ENCODE data around the gene SCUBE3.

SCUBE3 gene

DNA sequence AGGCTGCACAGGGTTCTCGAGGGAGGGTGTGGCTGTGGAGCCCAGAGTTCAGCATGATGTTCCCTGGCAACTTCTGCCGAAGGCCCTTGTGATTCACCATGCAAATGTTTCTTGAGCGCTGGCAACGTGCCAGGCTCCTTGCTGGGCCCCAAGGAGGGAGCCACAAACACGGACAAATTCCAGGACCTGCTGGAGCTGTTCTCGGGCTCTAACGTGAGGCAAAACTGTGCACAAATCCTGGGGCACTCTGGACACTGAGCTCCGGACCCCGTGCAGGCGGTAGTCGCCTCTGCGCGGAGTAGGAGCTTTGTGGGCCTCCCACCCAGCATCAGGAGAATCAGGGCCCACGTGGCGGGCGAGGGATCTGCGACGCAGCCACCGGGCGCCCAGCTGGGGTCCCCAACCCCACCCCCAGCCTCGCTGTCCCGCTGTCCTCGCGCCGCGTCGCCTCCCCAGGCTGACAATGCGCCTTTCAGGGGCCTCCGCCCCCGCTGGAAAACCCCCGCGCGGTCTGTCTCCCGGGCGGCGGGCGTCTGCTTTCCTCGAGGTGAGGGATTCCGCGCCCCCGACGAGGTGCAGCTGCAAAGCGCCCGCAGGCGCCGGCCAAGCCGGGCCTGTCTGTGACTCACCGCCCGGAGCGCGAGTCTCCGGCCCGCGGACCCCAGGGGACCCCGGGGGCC lies 31.7 kb upstream of the SCUBE3 start:
- Histone ChIP-seq H3K36me3 (ENCODE audit: control insufficient read depth in 1 of 2, insufficient read depth in 2 of 2, low read length in 2 of 2) (no peaks in the 10 kb centered on the region), H3K27me3 (ENCODE audit: low read depth, low read length) (no peaks in the 10 kb centered on the region), H3K4me3 (ENCODE audit: low read depth in 1 of 2, low read length in 2 of 2) (no peak overlapping the region), H3K9me3 (ENCODE audit: control insufficient read depth in 1 of 2, low read length in 2 of 2) (no peaks in the 10 kb centered on the region), H3K4me1 (ENCODE audit: control insufficient read depth in 1 of 2, insufficient read depth in 2 of 2, low read length in 2 of 2) (peaks cover 3 to 15% of the 10 kb centered on the region in 2 donors), H3K27ac (ENCODE audit: low read length) (no peak overlapping the region)

DNA sequence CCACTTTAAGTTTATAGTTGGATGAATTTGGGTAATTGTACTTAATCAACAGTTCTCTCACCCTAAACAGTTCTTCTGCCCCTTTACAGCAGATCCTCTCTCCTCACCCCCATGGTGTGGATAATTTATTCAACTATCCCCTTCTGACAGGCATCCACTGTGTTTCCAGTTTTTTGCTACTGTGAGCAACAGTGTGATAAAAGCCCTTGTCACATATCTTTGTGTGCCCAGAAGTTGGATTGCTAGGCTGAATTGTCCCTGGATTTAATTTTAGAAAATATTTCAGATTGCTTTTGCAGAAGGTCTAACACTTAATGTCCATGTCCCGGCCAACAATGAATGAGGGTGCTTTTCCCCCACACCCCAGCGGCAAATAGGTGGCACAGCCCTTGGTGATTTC lies 30.5 kb upstream of the SCUBE3 start:
- no peak overlapping the region for H3K27ac ChIP-seq (ENCODE audit: low read length)
- no peaks in the 10 kb centered on the region for H3K36me3 ChIP-seq (ENCODE audit: control insufficient read depth in 1 of 2, insufficient read depth in 2 of 2, low read length in 2 of 2)
- H3K4me1 ChIP-seq (ENCODE audit: control insufficient read depth in 1 of 2, insufficient read depth in 2 of 2, low read length in 2 of 2) = peaks cover 3 to 15% of the 10 kb centered on the region in 2 donors
- no peaks in the 10 kb centered on the region for H3K9me3 ChIP-seq (ENCODE audit: control insufficient read depth in 1 of 2, low read length in 2 of 2)
- H3K4me3 ChIP-seq (ENCODE audit: low read depth in 1 of 2, low read length in 2 of 2) = no peak overlapping the region
- no peaks in the 10 kb centered on the region for H3K27me3 ChIP-seq (ENCODE audit: low read depth, low read length)

DNA sequence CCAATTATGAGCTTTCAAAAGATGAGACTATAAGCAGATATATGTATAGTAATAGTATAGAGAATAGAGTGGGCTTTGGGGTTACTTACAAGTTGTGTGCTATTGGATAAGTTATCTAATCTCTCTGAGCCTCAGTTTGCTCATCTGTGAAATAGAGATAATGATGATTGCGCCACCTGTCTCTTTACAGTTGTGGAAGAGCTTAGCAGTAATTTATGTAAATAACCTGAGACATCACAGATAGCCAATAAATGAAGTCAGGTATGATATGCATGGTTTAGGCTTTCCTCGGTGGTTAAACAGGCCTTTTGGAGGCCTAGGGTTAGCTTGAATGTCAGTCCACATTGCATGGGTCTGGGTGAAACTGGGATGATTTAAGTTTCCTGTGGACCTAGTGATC lies 29.8 kb upstream of the SCUBE3 start:
- Histone ChIP-seq H3K9me3 (ENCODE audit: control insufficient read depth in 1 of 2, low read length in 2 of 2) (no peaks in the 10 kb centered on the region), H3K27me3 (ENCODE audit: low read depth, low read length) (no peaks in the 10 kb centered on the region), H3K4me3 (ENCODE audit: low read depth in 1 of 2, low read length in 2 of 2) (no peak overlapping the region), H3K4me1 (ENCODE audit: control insufficient read depth in 1 of 2, insufficient read depth in 2 of 2, low read length in 2 of 2) (peaks cover 3 to 15% of the 10 kb centered on the region in 2 donors), H3K36me3 (ENCODE audit: control insufficient read depth in 1 of 2, insufficient read depth in 2 of 2, low read length in 2 of 2) (no peaks in the 10 kb centered on the region), H3K27ac (ENCODE audit: low read length) (no peak overlapping the region)

DNA sequence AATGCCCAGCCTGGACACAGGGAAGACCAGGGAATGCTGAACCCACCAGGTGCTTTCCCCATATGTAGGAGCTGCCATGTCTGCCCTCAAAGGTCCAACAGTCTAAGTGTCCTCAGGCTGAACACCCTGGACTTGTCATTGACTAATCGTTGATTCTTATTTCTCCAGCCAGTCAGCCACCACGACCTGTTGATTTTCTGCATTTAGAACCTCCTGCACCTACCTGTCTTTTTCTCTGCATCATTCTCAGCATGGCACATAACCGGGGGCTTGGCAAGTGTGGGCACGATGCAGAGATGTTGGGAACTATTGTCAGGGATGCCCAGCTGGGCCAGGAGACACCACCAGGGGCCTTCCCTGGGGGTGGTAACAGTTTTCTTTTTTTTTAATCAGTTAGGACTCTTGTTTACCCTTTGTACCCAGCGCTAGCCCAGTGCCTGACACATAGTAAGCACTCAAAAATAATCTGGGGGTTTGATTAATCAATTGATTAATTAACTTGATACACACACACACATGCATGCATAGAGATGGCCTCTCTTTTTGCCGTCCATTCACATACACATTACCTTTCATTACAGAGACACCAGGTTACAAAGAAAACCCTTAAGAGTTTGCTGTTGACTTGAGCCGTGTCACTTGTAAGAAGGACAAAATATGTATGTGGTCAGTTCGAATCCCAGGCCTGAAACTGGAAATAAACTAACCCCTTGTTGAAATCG lies 29.0 kb upstream of the SCUBE3 start:
- H3K27me3 ChIP-seq (ENCODE audit: low read depth, low read length) = no peaks in the 10 kb centered on the region
- H3K9me3 ChIP-seq (ENCODE audit: control insufficient read depth in 1 of 2, low read length in 2 of 2) = no peaks in the 10 kb centered on the region
- H3K27ac ChIP-seq (ENCODE audit: low read length) = no peak overlapping the region
- H3K36me3 ChIP-seq (ENCODE audit: control insufficient read depth in 1 of 2, insufficient read depth in 2 of 2, low read length in 2 of 2) = no peaks in the 10 kb centered on the region
- no peak overlapping the region for H3K4me3 ChIP-seq (ENCODE audit: low read depth in 1 of 2, low read length in 2 of 2)
- peaks cover 3 to 15% of the 10 kb centered on the region in 2 donors for H3K4me1 ChIP-seq (ENCODE audit: control insufficient read depth in 1 of 2, insufficient read depth in 2 of 2, low read length in 2 of 2)

DNA sequence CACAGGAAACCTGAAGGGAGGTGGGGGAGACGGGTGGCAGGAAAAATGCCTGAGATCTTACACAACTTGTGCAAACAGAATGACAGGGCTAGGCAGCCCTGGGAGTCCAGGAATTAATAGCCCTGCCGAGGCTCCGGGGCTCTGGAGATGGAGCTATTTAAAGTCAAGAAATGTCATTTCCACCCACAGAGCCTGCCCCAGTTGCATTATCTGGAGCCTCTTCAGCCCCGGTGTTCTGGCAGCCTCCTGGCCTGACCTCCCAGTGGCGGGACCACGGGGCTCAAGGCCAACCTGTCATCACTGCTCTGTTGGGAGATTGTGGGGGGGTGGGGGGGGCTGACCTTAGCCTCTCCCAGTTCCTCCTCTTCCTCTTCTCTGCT lies 28.5 kb upstream of the SCUBE3 start:
- Histone ChIP-seq H3K36me3 (ENCODE audit: control insufficient read depth in 1 of 2, insufficient read depth in 2 of 2, low read length in 2 of 2) (no peaks in the 10 kb centered on the region), H3K27me3 (ENCODE audit: low read depth, low read length) (no peaks in the 10 kb centered on the region), H3K4me1 (ENCODE audit: control insufficient read depth in 1 of 2, insufficient read depth in 2 of 2, low read length in 2 of 2) (peaks cover 3 to 15% of the 10 kb centered on the region in 2 donors), H3K9me3 (ENCODE audit: control insufficient read depth in 1 of 2, low read length in 2 of 2) (no peaks in the 10 kb centered on the region), H3K4me3 (ENCODE audit: low read depth in 1 of 2, low read length in 2 of 2) (no peak overlapping the region), H3K27ac (ENCODE audit: low read length) (no peak overlapping the region)

DNA sequence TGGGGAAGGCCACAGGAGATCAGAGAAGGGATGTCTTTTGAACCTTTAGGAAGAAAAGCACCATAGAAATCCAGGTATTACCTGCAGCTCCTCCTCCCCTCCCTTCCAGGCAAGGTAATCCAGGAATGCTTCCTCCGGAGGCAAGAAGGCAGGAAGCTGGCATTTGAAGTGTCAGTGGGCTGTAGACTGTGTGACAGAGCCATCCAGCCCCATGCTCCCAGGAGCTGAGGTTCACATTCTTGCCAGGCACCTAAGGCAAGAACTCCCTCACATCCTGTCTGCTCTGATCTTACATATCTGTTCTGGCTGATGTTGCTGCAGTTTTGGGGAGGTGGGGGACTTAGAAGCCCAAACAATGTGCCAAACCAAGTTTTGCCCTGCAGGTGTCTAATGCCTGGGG lies 27.8 kb upstream of the SCUBE3 start:
- Histone ChIP-seq H3K27ac (ENCODE audit: low read length) (no peak overlapping the region), H3K4me3 (ENCODE audit: low read depth in 1 of 2, low read length in 2 of 2) (no peak overlapping the region), H3K9me3 (ENCODE audit: control insufficient read depth in 1 of 2, low read length in 2 of 2) (no peaks in the 10 kb centered on the region), H3K27me3 (ENCODE audit: low read depth, low read length) (no peaks in the 10 kb centered on the region), H3K36me3 (ENCODE audit: control insufficient read depth in 1 of 2, insufficient read depth in 2 of 2, low read length in 2 of 2) (no peaks in the 10 kb centered on the region), H3K4me1 (ENCODE audit: control insufficient read depth in 1 of 2, insufficient read depth in 2 of 2, low read length in 2 of 2) (peaks cover 3 to 15% of the 10 kb centered on the region in 2 donors)

DNA sequence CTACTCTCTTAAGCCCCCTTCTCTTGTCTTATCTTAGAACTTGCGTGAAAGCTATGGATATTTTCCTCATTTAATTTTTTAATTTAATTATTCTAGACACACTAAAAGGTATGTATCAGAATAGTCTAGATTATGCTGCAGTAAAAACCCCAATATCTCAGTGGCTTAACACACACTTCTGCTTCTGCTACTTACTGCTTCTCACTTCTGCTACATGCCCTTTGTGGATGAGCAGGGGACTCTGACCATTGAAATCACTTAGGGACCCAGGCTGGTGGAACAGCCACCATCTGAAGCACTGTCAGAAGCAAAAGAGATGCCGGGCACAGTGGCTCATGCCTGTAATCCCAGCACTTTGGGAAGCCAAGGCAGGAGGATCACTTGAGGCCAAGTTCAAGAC lies 27.2 kb upstream of the SCUBE3 start:
- Histone ChIP-seq H3K36me3 (ENCODE audit: control insufficient read depth in 1 of 2, insufficient read depth in 2 of 2, low read length in 2 of 2) (no peaks in the 10 kb centered on the region), H3K4me1 (ENCODE audit: control insufficient read depth in 1 of 2, insufficient read depth in 2 of 2, low read length in 2 of 2) (peaks cover 0 to 10% of the 10 kb centered on the region in 2 donors), H3K27ac (ENCODE audit: low read length) (no peak overlapping the region), H3K27me3 (ENCODE audit: low read depth, low read length) (no peaks in the 10 kb centered on the region), H3K4me3 (ENCODE audit: low read depth in 1 of 2, low read length in 2 of 2) (no peak overlapping the region), H3K9me3 (ENCODE audit: control insufficient read depth in 1 of 2, low read length in 2 of 2) (no peaks in the 10 kb centered on the region)

DNA sequence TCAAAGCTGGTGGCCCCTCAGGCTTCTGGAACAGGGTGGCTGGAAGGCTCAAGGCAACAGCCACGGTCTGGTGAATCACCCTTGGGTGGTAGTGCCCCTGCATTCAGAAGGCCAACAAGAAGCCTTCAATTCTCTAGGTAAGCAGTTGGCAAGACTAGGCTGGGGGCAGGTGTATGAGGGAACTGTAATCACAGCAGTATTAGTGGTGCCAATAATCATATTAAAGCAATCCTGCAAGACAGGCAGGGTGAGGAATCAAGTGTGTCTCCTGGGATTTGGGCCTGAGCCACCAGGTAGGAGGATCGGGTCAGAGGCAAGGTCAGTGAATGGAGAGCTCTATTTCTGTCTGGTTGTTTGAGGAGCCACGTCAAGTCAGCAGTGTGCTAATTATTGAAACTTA lies 24.9 kb upstream of the SCUBE3 start:
- H3K4me3 ChIP-seq (ENCODE audit: low read depth in 1 of 2, low read length in 2 of 2) = no peak overlapping the region
- no peaks in the 10 kb centered on the region for H3K36me3 ChIP-seq (ENCODE audit: control insufficient read depth in 1 of 2, insufficient read depth in 2 of 2, low read length in 2 of 2)
- peaks cover 0 to 5% of the 10 kb centered on the region in 2 donors for H3K4me1 ChIP-seq (ENCODE audit: control insufficient read depth in 1 of 2, insufficient read depth in 2 of 2, low read length in 2 of 2)
- no peaks in the 10 kb centered on the region for H3K9me3 ChIP-seq (ENCODE audit: control insufficient read depth in 1 of 2, low read length in 2 of 2)
- H3K27ac ChIP-seq (ENCODE audit: low read length) = no peak overlapping the region
- H3K27me3 ChIP-seq (ENCODE audit: low read depth, low read length) = no peaks in the 10 kb centered on the region

DNA sequence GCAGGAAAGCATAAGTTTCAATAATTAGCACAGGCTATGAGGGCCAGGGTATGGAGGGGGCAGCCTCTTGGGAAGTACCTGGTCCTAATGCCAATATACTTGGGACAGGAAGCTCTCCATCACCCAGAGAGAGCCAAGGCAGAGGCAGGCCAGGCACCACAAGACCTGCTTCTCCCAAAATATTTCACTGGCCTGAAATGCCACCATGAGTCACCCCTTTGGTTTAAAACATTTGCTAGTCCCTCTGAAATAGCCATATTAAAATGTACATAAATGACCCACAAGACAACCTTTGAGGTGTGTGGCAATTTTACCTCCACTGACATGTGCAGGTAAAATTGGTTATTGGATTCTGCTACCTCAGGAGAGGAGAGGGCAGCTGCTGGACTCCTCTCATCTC lies 23.4 kb upstream of the SCUBE3 start:
- H3K4me1 ChIP-seq (ENCODE audit: control insufficient read depth in 1 of 2, insufficient read depth in 2 of 2, low read length in 2 of 2) = peaks cover 0 to 4% of the 10 kb centered on the region in 2 donors
- H3K27me3 ChIP-seq (ENCODE audit: low read depth, low read length) = no peaks in the 10 kb centered on the region
- no peaks in the 10 kb centered on the region for H3K9me3 ChIP-seq (ENCODE audit: control insufficient read depth in 1 of 2, low read length in 2 of 2)
- H3K4me3 ChIP-seq (ENCODE audit: low read depth in 1 of 2, low read length in 2 of 2) = no peak overlapping the region
- no peak overlapping the region for H3K27ac ChIP-seq (ENCODE audit: low read length)
- no peaks in the 10 kb centered on the region for H3K36me3 ChIP-seq (ENCODE audit: control insufficient read depth in 1 of 2, insufficient read depth in 2 of 2, low read length in 2 of 2)

DNA sequence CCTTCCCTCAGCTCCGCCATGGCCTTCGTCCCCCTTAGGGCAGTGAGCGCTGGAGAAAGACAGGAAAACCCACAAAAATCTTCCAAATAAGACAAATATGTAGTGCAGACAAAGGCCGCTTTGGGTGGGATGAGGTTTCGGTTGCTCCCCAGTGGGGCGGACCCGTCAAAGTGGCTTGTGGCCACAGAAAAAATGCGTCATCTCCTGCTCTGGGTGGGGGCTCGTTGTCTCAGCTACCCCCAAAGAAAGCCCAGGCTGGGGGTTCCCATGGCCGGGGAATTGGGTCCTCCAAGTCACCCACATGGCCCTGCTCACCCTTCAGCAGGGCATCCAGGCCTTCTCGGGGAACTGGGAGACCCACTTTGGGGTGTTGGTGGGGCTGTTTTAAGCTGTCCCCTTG lies 21.9 kb upstream of the SCUBE3 start:
- Histone ChIP-seq H3K36me3 (ENCODE audit: control insufficient read depth in 1 of 2, insufficient read depth in 2 of 2, low read length in 2 of 2) (no peaks in the 10 kb centered on the region), H3K4me3 (ENCODE audit: low read depth in 1 of 2, low read length in 2 of 2) (no peak overlapping the region), H3K27ac (ENCODE audit: low read length) (no peak overlapping the region), H3K4me1 (ENCODE audit: control insufficient read depth in 1 of 2, insufficient read depth in 2 of 2, low read length in 2 of 2) (no peaks in the 10 kb centered on the region), H3K27me3 (ENCODE audit: low read depth, low read length) (no peaks in the 10 kb centered on the region), H3K9me3 (ENCODE audit: control insufficient read depth in 1 of 2, low read length in 2 of 2) (no peaks in the 10 kb centered on the region)

DNA sequence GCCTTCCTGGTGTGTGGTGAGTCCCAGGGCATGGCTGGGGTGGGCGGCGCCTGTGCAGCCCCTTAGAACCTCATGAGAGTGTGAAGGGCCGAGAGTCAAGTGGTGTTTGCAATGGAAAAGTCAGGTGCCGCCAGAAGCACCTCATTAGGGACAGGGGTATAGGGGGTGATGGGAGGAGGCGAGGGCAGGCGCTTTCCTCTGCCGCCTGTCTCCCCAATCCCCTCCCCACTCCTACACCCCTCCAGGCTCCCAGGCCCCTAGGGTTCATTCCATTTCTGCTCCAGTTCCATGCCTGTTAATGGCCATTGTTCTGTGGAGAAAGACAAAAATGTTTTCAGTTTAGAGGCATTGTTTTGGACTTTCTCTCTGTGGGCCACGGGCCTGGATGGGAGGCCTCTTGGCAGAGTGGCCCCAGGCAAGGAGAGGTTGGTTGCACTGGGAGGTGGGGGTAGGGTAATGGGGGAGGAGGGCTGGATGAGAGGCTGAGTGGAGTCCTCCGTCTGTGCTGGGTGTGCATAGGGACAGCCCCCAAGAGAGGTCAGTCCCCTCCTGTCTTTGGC lies 21.4 kb upstream of the SCUBE3 start:
- no peak overlapping the region for H3K27ac ChIP-seq (ENCODE audit: low read length)
- H3K4me3 ChIP-seq (ENCODE audit: low read depth in 1 of 2, low read length in 2 of 2) = no peak overlapping the region
- H3K27me3 ChIP-seq (ENCODE audit: low read depth, low read length) = no peaks in the 10 kb centered on the region
- H3K4me1 ChIP-seq (ENCODE audit: control insufficient read depth in 1 of 2, insufficient read depth in 2 of 2, low read length in 2 of 2) = no peaks in the 10 kb centered on the region
- no peaks in the 10 kb centered on the region for H3K9me3 ChIP-seq (ENCODE audit: control insufficient read depth in 1 of 2, low read length in 2 of 2)
- no peaks in the 10 kb centered on the region for H3K36me3 ChIP-seq (ENCODE audit: control insufficient read depth in 1 of 2, insufficient read depth in 2 of 2, low read length in 2 of 2)

Measured in muscle layer of duodenum (tissue), 2 donors.